ENCODE results near the gene NHERF2.
"Not testable (repeated sequence)": the region's sequence is repeated elsewhere in the genome, so short reads cannot be mapped to it uniquely, and the experiment has no call there.

NHERF2 gene

GRCh38 chr16:2028146-2028545 lies 1.4 kb downstream of the NHERF2 start:
- no peak for DNase-seq

GRCh38 chr16:2028620-2029220 lies 2.0 kb downstream of the NHERF2 start:
- DNase-seq: no peak

- DNase-seq: no peak
Measured at GRCh38 chr16:2029350-2029749, 2.6 kb downstream of the NHERF2 start.

- no peak for DNase-seq
Measured at GRCh38 chr16:2030036-2030435, 3.3 kb downstream of the NHERF2 start.

- no peak for DNase-seq
Measured at GRCh38 chr16:2031081-2031577, 4.4 kb downstream of the NHERF2 start.

- no peak for DNase-seq
Measured at GRCh38 chr16:2032285-2033056, 5.8 kb downstream of the NHERF2 start.

- no peak for DNase-seq
Measured at GRCh38 chr16:2033057-2033908, 6.6 kb downstream of the NHERF2 start.

GRCh38 chr16:2033909-2034695 lies 7.4 kb downstream of the NHERF2 start:
- not testable (repeated sequence) for DNase-seq

- no peak for DNase-seq
Measured at GRCh38 chr16:2034696-2035430, 8.2 kb downstream of the NHERF2 start.

GRCh38 chr16:2035431-2036199 lies 8.9 kb downstream of the NHERF2 start:
- DNase-seq: no peak

- no peak for DNase-seq
Measured at GRCh38 chr16:2036200-2036966, 9.7 kb downstream of the NHERF2 start.

GRCh38 chr16:2037115-2037514 lies 10.4 kb downstream of the NHERF2 start:
- no peak for DNase-seq

GRCh38 chr16:2037647-2038381 lies 11.1 kb downstream of the NHERF2 start:
- no peak for DNase-seq

GRCh38 chr16:2038382-2039231 lies 11.9 kb downstream of the NHERF2 start:
- DNase-seq: no peak

- DNase-seq: no peak
Measured at GRCh38 chr16:2039274-2040031, 12.8 kb downstream of the NHERF2 start.

- no peak for DNase-seq
Measured at GRCh38 chr16:2040041-2040786, 13.5 kb downstream of the NHERF2 start.
